Neuronal stem cell (in vitro differentiated cells): ENCODE results near the gene FAM217A.
A peak's percentile ranks its signal among the peaks of the same experiment; 100 is the strongest.

ENCODE experiments used
- DNase-seq: peaks from one replicate; pipeline ENCODE4 v3.0.0-alpha.2; 2013; ENCODE audit warnings: low spot score
- H2AFZ ChIP-seq: one replicate; pipeline ENCODE4 v1.6.1; 2013; ENCODE audit warnings: mild to moderate bottlenecking, low read length, inconsistent platforms
- H2AK5ac ChIP-seq: 2 replicates; pipeline ENCODE4 v1.6.1; 2013; ENCODE audit warnings: low read depth, mild to moderate bottlenecking, inconsistent platforms, low read length, moderate library complexity, mixed read lengths
- H2BK120ac ChIP-seq: 2 replicates; pipeline ENCODE4 v1.6.1; 2013; ENCODE audit warnings: low read depth, mild to moderate bottlenecking, inconsistent platforms, low read length, moderate library complexity, mixed read lengths
- H2BK12ac ChIP-seq: one replicate; pipeline ENCODE4 v1.6.1; 2013; ENCODE audit warnings: low read length, inconsistent platforms
- H2BK15ac ChIP-seq: 2 replicates; pipeline ENCODE4 v1.6.1; 2013; ENCODE audit warnings: mild to moderate bottlenecking, low read length, inconsistent platforms, mixed read lengths
- H2BK5ac ChIP-seq: one replicate; pipeline ENCODE4 v1.6.1; 2013; ENCODE audit warnings: inconsistent platforms, mild to moderate bottlenecking, low read length, moderate library complexity
- H3K14ac ChIP-seq: one replicate; pipeline ENCODE4 v1.6.1; 2013; ENCODE audit warnings: low read length, inconsistent platforms
- H3K18ac ChIP-seq: 2 replicates; pipeline ENCODE4 v1.6.1; 2013; ENCODE audit warnings: low read length, inconsistent platforms
- H3K23ac ChIP-seq: 2 replicates; pipeline ENCODE4 v1.6.1; 2013; ENCODE audit warnings: low read depth, mild to moderate bottlenecking, mixed read lengths, low read length, inconsistent platforms; ENCODE audit not compliant: poor library complexity
- H3K27ac ChIP-seq: replicated peaks from 3 replicates; pipeline ENCODE4 v1.5.1; 2013; ENCODE audit warnings: low read length, inconsistent platforms
- H3K27me3 ChIP-seq, 3 experiments: 2 replicates each; pipeline ENCODE4 v1.6.1; 2013; ENCODE audit warnings: low read length in 3 of 3, mild to moderate bottlenecking in 2 of 3, inconsistent platforms in 1 of 3, low read depth in 1 of 3, mixed read lengths in 1 of 3, moderate library complexity in 1 of 3; ENCODE audit not compliant: control insufficient read depth in 3 of 3, insufficient read depth in 3 of 3
- H3K36me3 ChIP-seq, 2 donors: replicated peaks in 1 of 2; 2 replicates each; pipeline ENCODE4 v1.6.1; 2013; ENCODE audit warnings: low read length in 2 of 2; ENCODE audit not compliant: control insufficient read depth in 2 of 2, insufficient read depth in 2 of 2
- H3K4ac ChIP-seq: 2 replicates; pipeline ENCODE4 v1.6.1; 2013; ENCODE audit warnings: inconsistent platforms, mild to moderate bottlenecking, low read length, moderate library complexity
- H3K4me1 ChIP-seq, 2 donors: 1 replicate in 1 of 2; 2 replicates in 1 of 2; pipeline ENCODE4 v1.6.1; 2013; ENCODE audit warnings: low read length in 2 of 2, low read depth in 1 of 2; ENCODE audit not compliant: control insufficient read depth in 2 of 2, insufficient read depth in 1 of 2
- H3K4me2 ChIP-seq: one replicate; pipeline ENCODE4 v1.6.1; 2013; ENCODE audit warnings: mild to moderate bottlenecking, low read length, inconsistent platforms; ENCODE audit not compliant: insufficient read depth, poor library complexity, severe bottlenecking
- H3K4me3 ChIP-seq, 2 donors: 2 replicates each; pipeline ENCODE4 v1.5.1; 2013; ENCODE audit warnings: low read length in 2 of 2, mild to moderate bottlenecking in 2 of 2, inconsistent platforms in 1 of 2, moderate library complexity in 1 of 2
- H3K79me1 ChIP-seq: one replicate; pipeline ENCODE4 v1.6.1; 2013; ENCODE audit warnings: low read depth, mild to moderate bottlenecking, inconsistent platforms, low read length, moderate library complexity
- H3K9ac ChIP-seq: one replicate; pipeline ENCODE4 v1.6.1; 2013; ENCODE audit warnings: mild to moderate bottlenecking, low read depth, low read length, inconsistent platforms; ENCODE audit not compliant: poor library complexity
- H3K9me3 ChIP-seq, 2 donors: replicated peaks in 1 of 2; 2 replicates each; pipeline versions ENCODE3 to v1.6.1; 2013; ENCODE audit warnings: low read length in 2 of 2, mild to moderate bottlenecking in 2 of 2, inconsistent platforms in 1 of 2, low read depth in 1 of 2, mixed read lengths in 1 of 2, moderate library complexity in 1 of 2; ENCODE audit not compliant: control insufficient read depth in 2 of 2, insufficient read depth in 1 of 2
- H4K8ac ChIP-seq: one replicate; pipeline ENCODE4 v1.6.1; 2013; ENCODE audit warnings: low read depth, mild to moderate bottlenecking, inconsistent platforms, low read length, moderate library complexity
- H4K91ac ChIP-seq: one replicate; pipeline ENCODE4 v1.6.1; 2013; ENCODE audit warnings: low read length, low read depth, mild to moderate bottlenecking, inconsistent platforms; ENCODE audit not compliant: poor library complexity
- WGBS, 2 donors: extraction: QIAGEN DNeasy Blood & Tissue Kit; methylation state at CpG; one replicate each; pipeline ENCODE4 v1.1.7; 2013; ENCODE audit warnings: missing lambda C conversion rate in 2 of 2, mixed read lengths in 1 of 2; ENCODE audit not compliant: insufficient read length in 2 of 2, insufficient replicate concordance in 1 of 2; ENCODE audit errors: extremely low coverage in 2 of 2; 5-methylcytosine and 5-hydroxymethylcytosine counted together

The FAM217A gene

GRCh38 chr6:4020822-4021132 is 58.2 kb downstream of the FAM217A start:
- Histone ChIP-seq H2BK5ac (no peak overlapping the region), H3K27me3 (no peaks in the 10 kb centered on the region), H3K4me2 (peak overlapping the region; percentile 51), H3K36me3 (peaks cover 0 to 31% of the 10 kb centered on the region in 2 donors), H3K4ac (no peak overlapping the region), H2BK12ac (no peak overlapping the region), H4K91ac (no peak overlapping the region), H2AK5ac (no peak overlapping the region), H3K4me1 (peaks cover 1 to 17% of the 10 kb centered on the region in 2 donors), H3K79me1 (peaks cover 4% of the 10 kb centered on the region), H3K18ac (no peak overlapping the region), H2AFZ (peak overlapping the region; percentile 85), H3K4me3 (peak overlapping the region; percentile 80 to 83), H3K9ac (no peak overlapping the region), H3K9me3 (no peaks in the 10 kb centered on the region), H3K23ac (no peak overlapping the region), H2BK120ac (no peak overlapping the region), H2BK15ac (no peak overlapping the region), H3K14ac (no peak overlapping the region), H4K8ac (no peak overlapping the region), H3K27ac (peak overlapping the region; percentile 68)
- WGBS, 2 donors, result no CpG with 5 or more reads among the region's 12 CpGs
- no peak for DNase-seq

GRCh38 chr6:4018924-4019236 is 60.1 kb downstream of the FAM217A start:
- no peak overlapping the region for H4K8ac ChIP-seq
- no peak overlapping the region for H2BK12ac ChIP-seq
- peak overlapping the region; percentile 65 to 70 for H3K4me3 ChIP-seq
- H3K18ac ChIP-seq, result no peak overlapping the region
- no peak overlapping the region for H3K23ac ChIP-seq
- peaks cover 2 to 32% of the 10 kb centered on the region in 2 donors for H3K36me3 ChIP-seq
- peak overlapping the region; percentile 81 for H3K27ac ChIP-seq
- H3K9ac ChIP-seq, result no peak overlapping the region
- H2AK5ac ChIP-seq, result no peak overlapping the region
- H3K4ac ChIP-seq, result no peak overlapping the region
- H3K27me3 ChIP-seq, result no peaks in the 10 kb centered on the region
- no peak overlapping the region for H3K14ac ChIP-seq
- no peak overlapping the region for H4K91ac ChIP-seq
- peak overlapping the region; percentile 73 for H3K4me2 ChIP-seq
- no peak overlapping the region for H2BK5ac ChIP-seq
- H3K4me1 ChIP-seq, result peaks cover 1 to 17% of the 10 kb centered on the region in 2 donors
- no CpG with 5 or more reads among the region's 8 CpGs for WGBS, 2 donors
- no peak overlapping the region for H2BK120ac ChIP-seq
- no peak overlapping the region for H2BK15ac ChIP-seq
- DNase-seq, result no peak
- peaks cover 0 to 12% of the 10 kb centered on the region in 2 donors for H3K9me3 ChIP-seq
- H3K79me1 ChIP-seq, result peaks cover 4% of the 10 kb centered on the region
- H2AFZ ChIP-seq, result peak overlapping the region; percentile 83
